Lower leg skin (tissue), 3 donors: ENCODE results near the gene COL18A1.

ENCODE experiments used
- CTCF ChIP-seq, 3 donors: fragments of 450-650 bp; IDR thresholded peaks; one replicate each; pipeline ENCODE4 v1.5.1; 2016; ENCODE audit warnings: antibody characterized with exemption in 3 of 3, mild to moderate bottlenecking in 3 of 3, moderate library complexity in 2 of 3
- POLR2A ChIP-seq, 2 donors: fragments of 450-650 bp; IDR thresholded peaks; one replicate each; pipeline ENCODE4 v1.6.1; 2016 to 2017; ENCODE audit warnings: antibody characterized with exemption in 2 of 2, mild to moderate bottlenecking in 1 of 2, moderate library complexity in 1 of 2

GRCh38 chr21:45366476-45366875 lies 38.5 kb upstream of the COL18A1 start:
- no peak for TF ChIP-seq CTCF (IDR thresholded peaks at IDR 0.05)
- no peak for TF ChIP-seq POLR2A (IDR thresholded peaks at IDR 0.05)
